PFSK-1 (cell line): ENCODE results near the gene SNU13.

Experiments used
- SIN3A ChIP-seq: IDR thresholded peaks from 2 replicates; pipeline ENCODE4 v1.6.1; 2012; ENCODE audit warnings: mild to moderate bottlenecking, low read length, moderate library complexity, borderline replicate concordance; ENCODE audit not compliant: insufficient read depth
- TF ChIP-seq, protein P1 (sequence below), 2 experiments: IDR thresholded peaks; 2 replicates each; pipeline versions ENCODE4 v1.6.1 to v1.8.0; 2011 to 2012; ENCODE audit warnings: low read depth in 2 of 2, low read length in 2 of 2, control low read depth in 1 of 2, inconsistent platforms in 1 of 2, mild to moderate bottlenecking in 1 of 2, moderate library complexity in 1 of 2; ENCODE audit not compliant: insufficient read depth in 1 of 2

DNA sequence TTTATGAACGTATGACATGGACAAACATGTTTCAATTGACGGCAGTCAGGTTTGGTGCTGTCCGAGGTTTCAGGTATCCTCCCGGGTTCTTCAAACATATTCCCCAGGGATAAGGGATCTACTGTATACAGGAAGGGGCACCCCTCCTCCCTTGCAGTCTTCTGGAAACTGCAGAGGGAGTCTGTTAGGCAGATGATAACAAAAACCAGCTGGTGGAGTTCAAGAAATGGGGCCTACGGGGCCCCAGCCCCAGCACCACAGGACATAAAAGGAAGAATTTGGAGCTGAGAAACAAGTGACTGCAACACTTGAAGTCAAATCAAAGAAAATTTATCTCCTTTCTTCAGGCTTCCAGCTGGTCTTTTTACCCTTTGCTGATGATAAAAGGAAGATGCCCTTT is 32.1 kb downstream of the SNU13 start:
- TF ChIP-seq, protein P1, sequence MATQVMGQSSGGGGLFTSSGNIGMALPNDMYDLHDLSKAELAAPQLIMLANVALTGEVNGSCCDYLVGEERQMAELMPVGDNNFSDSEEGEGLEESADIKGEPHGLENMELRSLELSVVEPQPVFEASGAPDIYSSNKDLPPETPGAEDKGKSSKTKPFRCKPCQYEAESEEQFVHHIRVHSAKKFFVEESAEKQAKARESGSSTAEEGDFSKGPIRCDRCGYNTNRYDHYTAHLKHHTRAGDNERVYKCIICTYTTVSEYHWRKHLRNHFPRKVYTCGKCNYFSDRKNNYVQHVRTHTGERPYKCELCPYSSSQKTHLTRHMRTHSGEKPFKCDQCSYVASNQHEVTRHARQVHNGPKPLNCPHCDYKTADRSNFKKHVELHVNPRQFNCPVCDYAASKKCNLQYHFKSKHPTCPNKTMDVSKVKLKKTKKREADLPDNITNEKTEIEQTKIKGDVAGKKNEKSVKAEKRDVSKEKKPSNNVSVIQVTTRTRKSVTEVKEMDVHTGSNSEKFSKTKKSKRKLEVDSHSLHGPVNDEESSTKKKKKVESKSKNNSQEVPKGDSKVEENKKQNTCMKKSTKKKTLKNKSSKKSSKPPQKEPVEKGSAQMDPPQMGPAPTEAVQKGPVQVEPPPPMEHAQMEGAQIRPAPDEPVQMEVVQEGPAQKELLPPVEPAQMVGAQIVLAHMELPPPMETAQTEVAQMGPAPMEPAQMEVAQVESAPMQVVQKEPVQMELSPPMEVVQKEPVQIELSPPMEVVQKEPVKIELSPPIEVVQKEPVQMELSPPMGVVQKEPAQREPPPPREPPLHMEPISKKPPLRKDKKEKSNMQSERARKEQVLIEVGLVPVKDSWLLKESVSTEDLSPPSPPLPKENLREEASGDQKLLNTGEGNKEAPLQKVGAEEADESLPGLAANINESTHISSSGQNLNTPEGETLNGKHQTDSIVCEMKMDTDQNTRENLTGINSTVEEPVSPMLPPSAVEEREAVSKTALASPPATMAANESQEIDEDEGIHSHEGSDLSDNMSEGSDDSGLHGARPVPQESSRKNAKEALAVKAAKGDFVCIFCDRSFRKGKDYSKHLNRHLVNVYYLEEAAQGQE (IDR thresholded peaks at IDR 0.05; ENCODE audit: insufficient read depth in 1 of 2, low read depth in 2 of 2, low read length in 2 of 2), result no peak
- no peak for TF ChIP-seq SIN3A
